ENCODE results near the gene HS6ST1.

The HS6ST1 gene

DNA sequence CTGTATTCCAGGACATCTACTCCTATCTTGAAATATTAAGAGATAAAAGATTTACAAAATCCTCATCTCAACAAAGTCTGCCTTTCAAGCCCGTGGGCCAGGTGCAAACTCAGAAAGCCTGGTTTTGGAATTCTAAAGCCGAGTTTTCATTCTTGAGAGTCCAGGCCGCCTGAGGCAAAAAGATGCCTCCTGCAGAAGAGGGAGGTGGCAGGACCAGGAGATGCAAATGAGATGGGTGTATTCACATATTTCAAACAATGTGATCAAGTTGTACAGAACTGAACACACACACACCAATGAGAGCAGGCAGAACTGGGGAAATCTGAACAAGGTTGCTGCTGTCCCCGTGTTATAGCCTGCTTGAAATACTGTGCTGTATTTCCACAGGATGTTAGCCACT, 7.7 kb upstream of the HS6ST1 start:
- DNase-seq (ENCODE audit: low read depth) = no peak
- TF ChIP-seq, protein P1, sequence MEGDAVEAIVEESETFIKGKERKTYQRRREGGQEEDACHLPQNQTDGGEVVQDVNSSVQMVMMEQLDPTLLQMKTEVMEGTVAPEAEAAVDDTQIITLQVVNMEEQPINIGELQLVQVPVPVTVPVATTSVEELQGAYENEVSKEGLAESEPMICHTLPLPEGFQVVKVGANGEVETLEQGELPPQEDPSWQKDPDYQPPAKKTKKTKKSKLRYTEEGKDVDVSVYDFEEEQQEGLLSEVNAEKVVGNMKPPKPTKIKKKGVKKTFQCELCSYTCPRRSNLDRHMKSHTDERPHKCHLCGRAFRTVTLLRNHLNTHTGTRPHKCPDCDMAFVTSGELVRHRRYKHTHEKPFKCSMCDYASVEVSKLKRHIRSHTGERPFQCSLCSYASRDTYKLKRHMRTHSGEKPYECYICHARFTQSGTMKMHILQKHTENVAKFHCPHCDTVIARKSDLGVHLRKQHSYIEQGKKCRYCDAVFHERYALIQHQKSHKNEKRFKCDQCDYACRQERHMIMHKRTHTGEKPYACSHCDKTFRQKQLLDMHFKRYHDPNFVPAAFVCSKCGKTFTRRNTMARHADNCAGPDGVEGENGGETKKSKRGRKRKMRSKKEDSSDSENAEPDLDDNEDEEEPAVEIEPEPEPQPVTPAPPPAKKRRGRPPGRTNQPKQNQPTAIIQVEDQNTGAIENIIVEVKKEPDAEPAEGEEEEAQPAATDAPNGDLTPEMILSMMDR (IDR thresholded peaks at IDR 0.05; ENCODE audit: low read depth, low read length, missing control alignments) = no peak
- no peak overlapping the region for H3K4me3 ChIP-seq (ENCODE audit: low read depth, low read length)

- DNase-seq (ENCODE audit: low read depth) = no peak
- no peak overlapping the region for H3K4me3 ChIP-seq (ENCODE audit: low read depth, low read length)
- TF ChIP-seq, protein P1 (IDR thresholded peaks at IDR 0.05; ENCODE audit: low read depth, low read length, missing control alignments) = no peak
Observed at GRCh38 chr2:128325611-128326181, 7.0 kb upstream of the HS6ST1 start.

DNA sequence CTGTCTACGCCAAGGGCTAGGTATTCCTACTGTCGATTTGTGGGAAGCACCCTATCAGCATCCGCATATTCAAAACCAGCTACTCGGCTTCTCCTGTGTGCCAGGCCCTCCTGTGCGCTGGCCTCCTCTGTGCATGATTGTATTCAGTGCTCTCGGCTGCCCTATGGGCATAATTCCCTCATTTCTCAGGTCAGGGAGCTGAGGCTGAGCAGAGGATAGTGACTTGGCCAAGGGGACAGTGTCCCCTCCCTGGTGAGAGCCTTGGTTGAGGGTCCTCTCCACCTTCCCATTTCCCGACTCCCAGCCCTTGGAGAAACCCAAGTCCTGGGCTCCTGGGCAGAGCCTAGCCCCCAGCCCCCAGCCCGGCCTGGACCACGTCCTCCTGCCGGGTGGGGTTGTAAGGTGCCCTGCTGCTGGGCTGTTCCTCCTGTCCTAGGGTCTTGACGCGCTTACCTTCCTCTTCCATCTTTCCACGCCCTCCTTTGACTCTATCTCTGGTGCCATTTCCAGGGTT, 6.3 kb upstream of the HS6ST1 start:
- no peak for DNase-seq (ENCODE audit: low read depth)
- no peak overlapping the region for H3K4me3 ChIP-seq (ENCODE audit: low read depth, low read length)
- TF ChIP-seq, protein P1 (IDR thresholded peaks at IDR 0.05; ENCODE audit: low read depth, low read length, missing control alignments) = no peak

DNA sequence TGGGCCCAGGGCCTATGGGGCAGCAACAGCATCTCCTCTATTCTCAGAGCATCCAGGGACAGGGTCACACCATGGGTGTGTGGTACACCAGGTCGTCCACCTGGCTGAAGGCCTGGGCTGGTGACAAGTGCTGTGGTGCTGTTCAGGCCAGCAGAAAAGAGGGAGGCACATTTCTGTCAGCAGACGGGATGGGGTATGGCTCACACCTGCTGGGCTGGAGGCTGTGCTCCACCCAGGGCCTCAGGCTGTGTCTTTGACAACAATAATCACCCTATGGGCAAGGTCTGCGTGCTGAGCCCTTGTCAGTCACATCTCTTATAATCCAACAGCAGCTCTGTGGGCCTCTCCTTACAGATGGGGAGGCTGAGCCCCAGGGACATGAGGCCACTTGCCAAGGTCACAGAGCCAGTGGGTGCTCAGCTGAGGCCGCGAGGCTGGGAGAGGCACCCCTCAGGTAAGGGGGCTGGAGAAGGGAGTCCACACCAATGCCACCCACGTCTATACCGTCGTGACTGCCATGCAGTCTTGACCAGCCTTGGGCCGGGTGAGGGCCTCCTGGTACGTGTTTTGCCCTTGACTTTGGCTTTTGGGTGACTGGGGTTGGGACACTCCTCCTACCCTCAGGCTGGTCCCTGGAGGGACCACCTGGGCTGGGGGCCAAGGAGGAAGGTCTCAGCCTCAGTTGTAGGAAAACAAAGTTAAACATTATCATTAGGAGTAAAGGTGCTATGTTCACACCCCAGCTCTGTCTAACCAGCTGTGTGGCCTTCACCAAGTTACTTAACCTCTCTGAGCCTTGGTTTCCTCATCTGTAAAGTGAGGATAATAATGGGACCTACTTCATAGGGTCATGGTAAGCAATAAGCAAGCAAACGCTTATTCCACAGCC, 5.6 kb upstream of the HS6ST1 start:
- DNase-seq (ENCODE audit: low read depth) = no peak
- no peak overlapping the region for H3K4me3 ChIP-seq (ENCODE audit: low read depth, low read length)
- TF ChIP-seq, protein P1 (IDR thresholded peaks at IDR 0.05; ENCODE audit: low read depth, low read length, missing control alignments) = no peak

GRCh38 chr2:128323555-128323931, 4.9 kb upstream of the HS6ST1 start:
- H3K4me3 ChIP-seq (ENCODE audit: low read depth, low read length) = no peak overlapping the region
- DNase-seq (ENCODE audit: low read depth) = no peak
- TF ChIP-seq, protein P1 (IDR thresholded peaks at IDR 0.05; ENCODE audit: low read depth, low read length, missing control alignments) = no peak

- no peak overlapping the region for H3K4me3 ChIP-seq (ENCODE audit: low read depth, low read length)
- TF ChIP-seq, protein P1 (IDR thresholded peaks at IDR 0.05; ENCODE audit: low read depth, low read length, missing control alignments) = no peak
- no peak for DNase-seq (ENCODE audit: low read depth)
Observed at GRCh38 chr2:128322715-128323554, 4.3 kb upstream of the HS6ST1 start.
